ENCODE measurements around the gene CD81. TPM values are rescaled to one million over a fixed set of nuclear protein-coding genes. Genes with fewer than 3 reads are reported as not detected.

Gene CD81
- 259 and 308 TPM in 2 replicates for total RNA-seq

GRCh38 chr11:2376751-2377451 lies at the start of gene CD81:
CD81 (plus strand) TSS chr11:2377310; CDS start chr11:2377550, 240 bp downstream.

GRCh38 chr11:2400069-2400761 lies 23.1 kb downstream of the CD81 start, which contains the start of gene TSSC4:
TSSC4 (plus strand) TSS chr11:2400750; CDS start chr11:2402634, 1,884 bp downstream.

GRCh38 chr11:2443881-2444820 lies 67.0 kb downstream of the CD81 start, which contains the start of gene TRPM5:
TRPM5 (minus strand) TSS chr11:2444514; CDS start chr11:2423036, 21,478 bp downstream.

GRCh38 chr11:2444821-2445745 lies 68.0 kb downstream of the CD81 start, which contains the start of gene KCNQ1:
KCNQ1 (plus strand) TSS chr11:2445008; CDS start chr11:2445099, 91 bp downstream.

Other genes with a start within 250 kb of the CD81 start
- 0.40 and 1.1 TPM in 2 replicates for gene IGF2, start 237.9 kb upstream of the CD81 start, total RNA-seq
- not detected in 2 replicates for gene INS, start 216.1 kb upstream of the CD81 start, total RNA-seq
- gene TH, start 205.5 kb upstream of the CD81 start, total RNA-seq: 0.20 TPM in 1 of 2 replicates, not detected in the other
- gene ASCL2, start 106.7 kb upstream of the CD81 start, total RNA-seq: not detected in 2 replicates
- not detected in 2 replicates for gene C11orf21, start 75.4 kb upstream of the CD81 start, total RNA-seq
- not detected in 2 replicates for gene TSPAN32, start 75.3 kb upstream of the CD81 start, total RNA-seq
- 46.5 and 53.6 TPM in 2 replicates for gene TSSC4, start 23.4 kb downstream of the CD81 start, total RNA-seq
- not detected in 2 replicates for gene TRPM5, start 67.2 kb downstream of the CD81 start, total RNA-seq
- 0.20 TPM in 1 of 2 replicates, not detected in the other for gene KCNQ1, start 67.7 kb downstream of the CD81 start, total RNA-seq